Hypothalamus (tissue), 51 donors: ENCODE data around the gene BCL2L13.
"Not testable (repeated sequence)": the region's sequence is repeated elsewhere in the genome, so short reads cannot be mapped to it uniquely, and the experiment has no call there.

Source experiments
- DNase-seq, 51 donors: peaks; one replicate each; lab custom pipeline; 2025; lab: John Stamatoyannopoulos, UW

The BCL2L13 gene

GRCh38 chr22:17751596-17751995 lies 113.0 kb downstream of the BCL2L13 start:
- DNase-seq = no peak

- no peak for DNase-seq
Measured at GRCh38 chr22:17753401-17753989, 114.9 kb downstream of the BCL2L13 start.

GRCh38 chr22:17754233-17754925 lies 115.8 kb downstream of the BCL2L13 start:
- peak in 1 of 51 donors; percentile 20 for DNase-seq

- DNase-seq = no peak
Measured at GRCh38 chr22:17761138-17761488, 122.6 kb downstream of the BCL2L13 start.

GRCh38 chr22:17763442-17763841 lies 124.9 kb downstream of the BCL2L13 start:
- not testable (repeated sequence) for DNase-seq

- peak in 3 of 51 donors; percentile 9 to 42 (median 31) for DNase-seq
Measured at GRCh38 chr22:17764036-17764435, 125.5 kb downstream of the BCL2L13 start.

- not testable (repeated sequence) for DNase-seq
Measured at GRCh38 chr22:17764852-17765251, 126.3 kb downstream of the BCL2L13 start.

- DNase-seq = no peak
Measured at GRCh38 chr22:17767233-17768065, 128.9 kb downstream of the BCL2L13 start.

- DNase-seq = no peak
Measured at GRCh38 chr22:17769013-17769715, 130.6 kb downstream of the BCL2L13 start.

- no peak for DNase-seq
Measured at GRCh38 chr22:17769716-17770082, 131.1 kb downstream of the BCL2L13 start.

GRCh38 chr22:17770180-17771077 lies 131.9 kb downstream of the BCL2L13 start:
- peak in 27 of 51 donors; percentile 14 to 74 (median 54) for DNase-seq

GRCh38 chr22:17772249-17772957 lies 133.8 kb downstream of the BCL2L13 start:
- DNase-seq = peak in 2 of 51 donors; percentile 12 to 30

- peak in 4 of 51 donors; percentile 19 to 37 (median 24) for DNase-seq
Measured at GRCh38 chr22:17772958-17773605, 134.5 kb downstream of the BCL2L13 start.

- DNase-seq = peak in 28 of 51 donors; percentile 19 to 59 (median 40)
Measured at GRCh38 chr22:17773606-17774205, 135.1 kb downstream of the BCL2L13 start.

GRCh38 chr22:17774206-17774925 lies 135.8 kb downstream of the BCL2L13 start, which contains the start of gene BID:
Gene BID (minus strand): TSS chr22:17774469. CDS start chr22:17750116, 24,353 bp downstream.
- peak in 12 of 51 donors; percentile 18 to 47 (median 32) for DNase-seq

- no peak for DNase-seq
Measured at GRCh38 chr22:17774926-17775685, 136.5 kb downstream of the BCL2L13 start.
